NCI-H446 treated with DMSO at 0.1 percent for 48 hours (cell line): ENCODE data around the gene STRA6.

Experiments
- DNase-seq: peaks from one replicate; lab custom pipeline; 2025; lab: John Stamatoyannopoulos, UW

The STRA6 gene

DNA sequence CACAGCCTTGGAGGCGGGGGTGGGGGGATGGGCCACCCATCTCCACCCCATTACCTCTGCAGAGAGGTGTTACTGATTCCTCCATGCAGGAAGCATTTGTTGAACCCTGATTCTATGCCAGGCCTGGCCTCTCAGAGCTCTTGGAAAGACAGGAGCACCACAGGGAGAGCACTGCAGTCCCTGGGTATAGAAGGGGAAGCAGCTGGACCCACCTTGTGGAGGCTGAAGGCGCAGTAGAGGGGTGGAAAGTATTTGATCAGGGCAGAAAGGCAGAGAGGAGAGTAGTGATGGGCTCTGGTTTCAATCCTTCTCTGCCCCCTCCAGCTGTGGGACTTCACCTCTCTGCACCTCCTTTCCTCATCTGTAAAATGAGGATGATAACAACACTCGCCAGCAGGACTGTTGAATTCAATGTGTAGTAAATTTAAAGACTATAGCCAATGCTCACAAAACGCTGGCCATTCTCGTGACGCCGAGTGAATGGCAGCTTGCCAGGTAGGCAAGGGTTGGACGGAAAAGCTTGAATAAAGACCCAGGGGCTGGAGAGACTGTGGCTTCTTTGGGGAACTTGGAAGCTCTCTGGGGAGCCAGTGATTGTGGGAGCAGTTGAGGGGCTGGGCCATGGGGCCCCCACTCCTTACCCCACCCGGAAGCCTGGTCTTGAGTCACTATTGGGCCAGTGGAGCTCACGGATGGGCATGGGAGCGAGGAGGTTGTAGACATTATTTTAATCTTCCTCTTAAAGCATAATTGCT lies 25.6 kb upstream of the STRA6 start:
- DNase-seq = peak; percentile 57

DNA sequence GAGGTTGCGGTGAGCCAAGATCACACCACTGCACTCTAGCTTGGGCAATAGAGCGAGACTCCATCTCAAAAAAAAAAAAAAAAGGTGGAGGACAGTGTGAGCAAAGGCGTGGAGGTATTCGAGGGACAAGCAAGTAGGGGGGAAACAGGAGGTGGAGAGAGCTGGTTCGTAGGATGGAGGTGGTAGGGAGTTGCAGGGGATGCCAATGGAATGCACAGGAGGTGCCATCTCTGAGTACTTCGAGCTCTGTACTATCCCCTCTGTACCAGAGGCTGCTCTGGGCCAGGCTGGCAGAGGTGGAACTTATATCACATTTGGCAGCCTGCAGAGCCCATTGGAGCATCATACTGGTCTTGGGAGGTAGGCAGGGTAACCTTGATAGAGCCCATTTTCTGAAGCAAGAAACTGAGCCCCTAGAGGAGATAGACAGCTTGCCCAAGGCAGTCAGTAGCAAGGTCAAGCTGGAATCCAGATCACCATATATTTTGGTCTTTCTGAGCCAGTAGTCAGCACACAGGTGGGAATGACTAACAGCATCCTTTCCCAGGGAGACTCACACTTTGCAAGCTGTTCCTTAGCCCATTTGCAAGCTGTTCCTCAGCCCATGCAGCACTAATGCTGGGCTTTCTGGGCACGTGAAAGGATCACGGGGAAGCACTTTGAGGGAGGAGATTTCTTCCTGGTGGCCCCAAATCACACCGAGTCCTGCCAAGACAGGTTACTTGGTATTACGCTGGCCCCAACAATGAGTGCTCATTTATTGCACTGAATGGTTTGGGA lies 24.4 kb upstream of the STRA6 start:
- DNase-seq = peak; percentile 77

DNA sequence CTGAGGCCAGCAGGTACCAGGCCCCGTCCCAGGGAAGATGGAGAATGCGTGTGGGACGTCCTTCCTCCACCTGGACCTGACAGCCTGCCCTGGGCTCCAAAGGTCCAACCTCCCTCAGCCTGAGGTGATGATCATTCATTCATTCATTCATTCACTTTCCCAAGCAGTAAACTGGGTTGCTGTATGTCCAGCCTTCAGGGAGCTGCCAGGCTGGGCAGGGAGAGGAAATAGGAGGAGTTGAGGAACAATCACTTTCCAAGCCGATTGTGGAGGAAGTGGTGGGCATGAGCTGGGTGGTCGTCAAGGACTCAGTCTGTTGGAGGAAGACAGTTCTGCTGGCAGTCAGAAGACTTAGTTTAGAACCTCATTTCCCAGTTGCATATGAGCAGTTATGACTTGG lies 23.3 kb upstream of the STRA6 start:
- no peak for DNase-seq

DNA sequence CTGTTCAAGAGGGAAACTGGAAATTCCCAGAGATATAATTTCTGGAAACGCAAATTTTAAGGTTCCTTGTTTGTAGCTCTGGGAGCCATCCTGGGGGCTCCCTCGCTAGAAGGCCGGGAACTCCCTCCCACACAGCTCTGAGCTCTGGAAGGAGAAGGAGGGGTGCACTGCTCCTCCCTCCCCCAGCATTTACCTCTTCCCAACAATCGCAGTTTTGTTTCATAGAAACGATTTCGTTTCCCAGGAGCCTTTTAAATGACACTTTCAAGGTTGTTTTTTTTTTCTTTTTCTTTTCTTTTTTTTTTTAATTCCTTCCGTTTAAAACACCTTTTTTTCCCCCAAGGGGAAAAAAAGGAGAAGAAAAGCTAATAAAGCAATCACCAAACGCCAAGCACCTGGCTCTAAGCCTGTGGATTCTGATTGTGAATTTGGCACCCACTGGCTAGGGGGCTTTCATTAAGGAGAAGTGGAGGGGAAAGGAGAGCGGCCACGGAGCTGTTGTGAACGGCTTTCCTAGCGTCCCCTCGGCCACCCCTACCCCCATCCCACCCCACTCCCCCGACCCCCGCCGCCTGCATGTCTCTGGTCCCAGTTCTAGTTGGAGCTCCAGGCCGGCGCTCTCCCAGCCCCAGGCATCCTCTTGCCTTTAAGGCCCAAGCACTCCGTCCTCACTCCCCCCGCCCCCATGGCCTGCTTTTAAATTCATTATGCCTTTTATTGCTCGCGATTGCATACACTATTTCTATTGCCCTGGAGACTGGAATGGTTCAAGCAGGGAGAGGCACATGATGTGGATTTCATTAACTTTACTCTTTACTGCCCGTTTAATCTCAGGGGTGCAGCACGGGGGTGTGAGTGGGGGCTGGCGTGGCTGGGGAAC lies 19.9 kb upstream of the STRA6 start:
- DNase-seq = peak; percentile 36

DNA sequence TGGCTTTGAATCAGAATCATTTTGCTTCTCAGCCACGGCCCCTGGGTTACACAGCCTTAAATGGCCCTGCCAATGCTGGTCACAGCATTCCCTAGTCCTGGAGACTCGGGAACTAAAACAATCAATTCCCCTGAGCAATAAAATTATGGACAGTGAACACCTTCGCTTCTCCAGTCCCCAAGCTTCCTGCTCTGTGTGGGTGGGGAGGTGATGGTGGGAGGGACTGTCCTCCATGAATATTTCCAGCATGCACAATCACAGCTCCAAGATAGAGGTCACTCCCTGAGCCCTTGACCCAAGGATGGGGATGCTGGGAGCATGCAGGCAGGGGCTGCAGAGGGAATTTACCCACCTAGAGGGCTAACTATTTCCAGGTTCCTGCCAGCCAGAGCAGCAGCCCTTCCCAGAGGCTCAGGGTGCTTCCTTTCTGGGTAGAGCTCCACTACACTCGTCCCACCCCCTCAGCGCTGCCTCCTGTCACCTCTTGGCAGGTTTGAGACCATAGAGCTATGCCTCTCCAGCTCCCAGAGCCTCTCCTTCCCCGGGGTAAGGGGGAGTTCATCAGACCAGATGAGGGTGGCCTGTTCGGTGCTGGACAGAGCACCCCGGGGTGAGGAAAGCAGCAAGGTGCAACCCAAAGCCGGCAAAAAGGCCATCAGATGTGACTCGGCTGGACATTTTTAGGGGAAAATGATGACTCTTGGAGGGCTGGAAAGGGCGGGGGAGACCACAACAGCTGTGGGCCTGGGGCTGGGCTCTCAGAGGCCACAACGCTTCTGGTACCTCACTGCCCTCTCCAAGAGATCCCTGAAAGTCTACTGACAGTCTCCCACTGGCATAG lies 19.0 kb upstream of the STRA6 start:
- no peak for DNase-seq

DNA sequence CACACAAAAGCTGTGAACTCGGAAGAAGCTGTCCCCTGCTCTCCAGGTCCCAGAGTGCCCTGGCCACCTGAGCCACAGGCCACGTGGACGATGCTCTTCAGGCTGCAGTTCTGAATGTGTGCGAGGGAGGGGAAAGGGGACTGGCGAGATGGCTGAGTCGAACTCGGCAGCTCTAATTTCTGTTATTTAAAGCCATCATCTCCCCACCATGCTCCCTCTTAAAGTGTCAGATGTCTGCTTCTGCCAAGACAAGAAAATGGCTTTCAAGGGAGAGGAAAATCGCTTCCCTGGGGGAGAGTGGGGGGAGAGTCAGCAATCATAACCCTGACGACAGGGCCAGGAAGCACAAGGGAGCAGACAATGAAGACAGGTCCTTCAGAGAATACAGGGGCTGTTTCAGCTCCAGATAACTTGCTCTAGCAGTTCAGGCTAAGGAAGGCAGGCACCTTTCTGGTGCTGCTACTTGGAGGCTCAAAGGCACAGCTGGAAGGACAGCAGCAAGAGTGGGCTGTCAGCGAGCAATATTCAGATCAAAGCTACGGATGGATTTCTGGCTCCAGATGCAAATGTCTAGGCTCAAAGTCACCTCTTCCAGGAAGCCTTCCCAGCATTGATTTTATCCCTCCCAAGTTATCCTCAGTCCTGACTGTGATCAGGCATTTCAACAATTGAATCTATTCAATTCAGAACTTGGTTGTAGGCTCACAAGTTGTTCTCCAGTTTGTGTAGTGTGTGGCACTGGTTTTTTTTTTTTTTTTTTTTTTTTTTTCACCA lies 18.1 kb upstream of the STRA6 start:
- no peak for DNase-seq

DNA sequence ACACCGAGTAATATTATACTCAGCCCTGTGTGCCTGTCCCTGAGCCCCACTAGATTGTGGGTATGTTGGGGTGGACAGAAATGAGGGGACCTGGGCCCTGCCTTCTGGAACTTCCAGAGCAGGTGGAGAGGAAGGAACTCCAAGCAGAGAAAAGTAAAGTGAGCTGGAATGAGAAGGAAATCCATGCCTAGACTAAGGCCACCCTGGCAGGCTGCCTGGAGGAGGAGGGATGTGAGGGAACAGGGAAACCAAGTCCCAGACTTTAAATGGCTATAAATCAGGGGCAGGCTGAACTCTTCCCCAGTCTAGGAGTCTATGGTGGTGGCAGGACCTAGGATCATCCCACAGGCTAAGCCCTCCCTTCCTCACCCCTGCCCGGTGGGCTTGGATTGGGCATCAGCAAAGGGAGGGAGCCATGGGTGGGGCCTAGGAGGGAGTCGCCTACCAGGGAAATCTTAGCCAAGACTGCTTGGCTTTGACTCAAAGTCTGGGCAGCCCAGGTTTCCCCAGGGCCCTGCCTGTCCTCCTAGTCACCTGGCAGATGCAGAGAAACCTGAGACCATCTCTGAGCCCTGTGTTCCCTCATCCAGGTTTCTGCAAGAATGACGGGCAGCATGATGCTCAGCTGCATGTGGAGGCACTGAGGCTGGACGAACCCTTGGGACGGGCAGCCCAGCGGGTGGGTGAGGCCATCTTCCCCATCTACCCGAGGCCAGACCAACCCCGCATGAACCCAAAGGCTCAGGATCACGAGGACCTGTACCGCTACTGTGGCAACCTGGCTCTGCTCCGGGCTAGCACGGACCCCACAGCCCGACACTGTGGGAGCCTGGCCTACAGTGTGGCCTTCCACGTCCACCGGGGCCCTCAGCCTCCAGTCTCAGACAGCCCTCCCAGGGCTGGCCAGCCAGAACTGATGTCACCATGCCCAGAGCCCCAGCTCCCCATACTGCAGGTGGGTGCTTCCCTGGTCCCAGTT lies 15.6 kb upstream of the STRA6 start:
- DNase-seq = no peak

DNA sequence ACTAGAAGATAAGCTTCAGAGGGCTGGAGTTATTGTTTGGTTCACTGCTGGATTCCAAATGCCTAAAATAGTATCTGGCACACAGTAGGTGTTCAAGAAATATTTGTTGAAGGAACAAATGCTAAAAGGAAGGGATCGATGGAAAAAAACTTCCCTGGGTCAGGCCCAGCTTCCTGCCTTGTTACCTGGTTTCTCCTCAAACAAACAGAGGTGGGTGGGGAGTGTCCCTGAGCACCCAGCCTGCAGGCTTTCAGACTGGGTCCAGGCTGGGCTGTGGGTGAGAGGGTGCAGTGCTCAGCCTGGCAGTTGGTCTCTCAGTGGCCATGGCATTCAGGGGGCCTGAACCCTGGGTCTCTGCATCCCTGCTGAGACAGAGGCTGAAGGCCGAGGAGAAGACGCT lies 14.4 kb upstream of the STRA6 start:
- no peak for DNase-seq

DNA sequence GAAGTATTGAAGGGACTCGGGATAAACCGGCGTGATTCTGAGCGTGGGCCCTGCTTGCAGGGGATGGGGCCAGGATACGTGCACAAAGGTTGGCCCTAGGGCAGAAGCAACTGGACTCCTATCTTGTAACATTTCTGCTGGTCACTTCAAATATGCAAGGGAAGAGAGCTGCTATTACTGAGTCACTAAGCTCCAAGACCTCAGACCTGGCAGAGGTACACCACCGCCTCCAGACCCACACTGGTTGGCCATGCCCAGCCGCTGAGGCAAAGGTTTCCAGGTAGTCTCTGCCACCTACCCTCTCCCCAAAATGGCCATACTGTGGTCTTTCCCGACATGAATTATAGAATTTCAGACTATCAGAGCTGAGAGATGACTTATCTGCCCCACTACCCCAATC lies 13.4 kb upstream of the STRA6 start:
- no peak for DNase-seq

DNA sequence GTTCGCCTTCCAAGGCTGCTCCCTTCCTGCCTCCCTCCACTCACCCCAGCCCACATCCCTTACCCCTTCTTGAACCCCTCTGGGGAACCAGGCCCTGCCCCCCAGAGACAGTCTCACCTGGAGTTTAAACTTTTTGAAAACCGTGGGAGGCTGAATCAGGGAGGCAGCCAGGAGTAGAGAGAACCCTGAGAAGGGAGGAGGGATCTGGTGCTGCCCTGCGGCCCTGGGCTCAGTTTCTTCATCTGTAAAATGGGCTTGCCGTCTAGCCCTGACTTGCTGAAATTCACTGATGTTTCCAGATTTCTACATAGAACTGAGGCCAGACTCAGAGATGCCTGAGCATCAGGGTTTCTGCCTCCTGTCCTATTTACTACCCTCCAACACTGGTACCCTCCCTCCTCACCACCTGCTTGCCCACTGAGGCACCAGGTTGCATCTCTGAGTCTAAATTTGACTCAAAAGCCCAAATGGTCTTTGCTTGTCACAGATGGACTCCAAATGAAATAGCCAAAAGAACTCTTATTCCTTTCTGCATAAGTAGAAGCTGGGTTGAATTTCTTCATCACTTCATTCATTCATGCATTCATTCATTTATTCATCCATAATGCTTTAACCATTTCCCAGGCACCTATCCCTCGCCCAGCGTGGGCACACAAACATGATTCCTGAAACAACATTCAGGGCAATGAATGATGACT lies 11.9 kb upstream of the STRA6 start:
- no peak for DNase-seq

DNA sequence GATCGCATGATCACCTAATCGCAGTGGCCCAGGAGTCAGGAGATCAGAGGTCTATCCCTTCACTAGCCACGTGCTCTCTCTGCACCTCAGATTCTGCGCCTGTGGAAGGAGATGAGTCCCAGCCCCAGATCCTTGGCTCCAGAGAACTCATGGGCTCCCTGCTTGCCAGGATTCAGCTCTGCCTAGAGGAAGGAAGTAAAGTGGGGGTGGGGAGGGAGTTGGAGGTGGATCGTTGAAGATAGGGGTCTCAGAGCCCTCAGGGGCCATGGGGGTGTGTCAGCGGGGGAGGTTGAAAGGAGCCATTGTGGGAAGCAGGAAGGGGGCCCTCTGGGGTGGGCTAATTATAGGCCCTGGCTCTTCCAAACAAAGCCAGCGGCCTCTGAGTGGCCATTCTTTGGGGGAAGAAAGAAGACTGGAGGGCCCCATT lies 11.3 kb upstream of the STRA6 start:
- no peak for DNase-seq

DNA sequence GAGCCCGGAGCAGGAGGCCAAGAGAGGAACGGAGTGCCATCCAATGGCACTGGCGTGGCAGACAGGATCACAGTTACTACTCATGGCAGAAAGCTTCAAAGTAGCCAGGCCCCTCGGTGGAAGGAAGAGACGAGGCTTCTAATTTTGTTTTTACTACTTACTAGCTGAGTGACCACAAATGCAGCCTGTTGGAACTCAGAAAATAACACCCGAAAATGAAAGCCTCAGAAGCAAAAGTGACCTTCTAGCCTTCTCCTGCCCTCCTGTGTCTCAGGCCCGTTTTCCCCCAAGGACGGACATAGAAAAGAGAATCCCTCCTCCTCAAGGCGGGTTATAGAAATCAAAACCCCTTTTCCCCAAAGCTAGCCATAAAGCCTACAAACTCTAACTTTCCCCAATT lies 9.9 kb upstream of the STRA6 start:
- no peak for DNase-seq

DNA sequence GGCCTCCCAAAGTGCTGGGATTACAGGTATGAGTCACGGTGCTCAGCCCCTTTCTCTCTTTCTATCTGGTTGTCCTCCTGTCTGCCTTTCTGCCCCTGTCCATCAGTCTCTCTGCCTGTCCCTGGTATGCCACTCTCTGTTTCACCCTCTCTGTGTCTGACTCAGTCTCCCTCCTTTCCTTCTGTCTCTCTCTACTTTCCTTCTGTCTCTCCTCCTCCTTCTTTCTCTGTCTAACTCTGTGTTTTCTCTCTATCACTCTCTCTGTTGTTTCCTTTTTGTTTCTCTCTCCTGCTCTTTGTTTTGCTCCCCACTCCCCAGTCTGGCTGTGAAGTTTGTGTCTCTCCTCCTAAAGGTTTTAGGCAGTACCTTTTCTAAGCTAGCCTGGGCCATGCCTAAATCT lies 9.1 kb upstream of the STRA6 start:
- DNase-seq = no peak

DNA sequence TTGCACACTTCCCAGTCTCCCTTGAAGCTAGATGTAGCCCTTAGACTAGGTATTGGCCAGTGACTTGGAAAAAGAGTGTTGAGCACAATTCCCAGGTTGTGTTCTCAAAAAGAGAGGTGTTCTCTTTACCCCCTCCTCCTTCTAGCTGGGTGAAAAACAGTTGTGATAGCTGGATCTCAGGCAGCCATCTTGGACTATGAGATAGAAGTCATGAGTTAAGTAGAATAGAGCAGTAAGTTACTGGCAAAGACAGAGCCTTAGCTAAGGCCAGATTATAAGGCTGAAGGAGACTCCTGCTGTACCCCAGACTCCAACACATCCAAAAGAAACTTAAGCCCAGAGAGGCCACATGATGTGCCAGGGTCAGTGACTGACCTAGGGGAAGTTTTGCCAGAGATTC lies 8.1 kb upstream of the STRA6 start:
- no peak for DNase-seq

DNA sequence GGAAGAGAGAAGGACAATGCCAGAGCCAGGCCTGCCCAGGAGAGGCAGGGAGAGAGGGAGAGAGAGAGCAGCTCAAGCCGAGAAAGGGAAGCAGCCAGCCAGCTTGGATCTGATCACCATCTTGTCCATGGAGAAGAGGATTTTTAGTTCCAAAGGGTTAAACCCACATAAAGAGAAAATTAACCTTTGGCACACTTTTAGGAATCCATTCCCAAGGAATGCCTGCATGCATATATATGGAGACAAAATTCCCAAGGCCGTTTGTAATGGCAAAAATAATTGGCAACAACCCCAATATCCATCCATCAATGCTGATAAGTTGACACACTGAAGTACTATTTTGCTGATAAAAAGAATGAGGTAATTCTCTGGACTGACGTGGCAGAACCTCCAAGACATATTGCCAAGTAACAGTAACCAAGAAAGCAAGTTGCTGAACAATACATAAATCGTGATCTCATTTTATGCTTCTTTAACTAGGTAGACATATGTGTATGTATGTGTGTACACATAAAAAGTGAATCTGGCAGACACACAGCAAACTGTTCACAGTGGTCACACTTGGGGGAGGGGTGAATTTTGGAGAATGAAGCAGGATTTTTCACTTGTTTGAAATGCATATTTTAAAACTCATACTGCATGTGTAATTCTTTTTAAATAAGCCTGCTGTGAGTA lies 7.5 kb upstream of the STRA6 start:
- peak; percentile 89 for DNase-seq

DNA sequence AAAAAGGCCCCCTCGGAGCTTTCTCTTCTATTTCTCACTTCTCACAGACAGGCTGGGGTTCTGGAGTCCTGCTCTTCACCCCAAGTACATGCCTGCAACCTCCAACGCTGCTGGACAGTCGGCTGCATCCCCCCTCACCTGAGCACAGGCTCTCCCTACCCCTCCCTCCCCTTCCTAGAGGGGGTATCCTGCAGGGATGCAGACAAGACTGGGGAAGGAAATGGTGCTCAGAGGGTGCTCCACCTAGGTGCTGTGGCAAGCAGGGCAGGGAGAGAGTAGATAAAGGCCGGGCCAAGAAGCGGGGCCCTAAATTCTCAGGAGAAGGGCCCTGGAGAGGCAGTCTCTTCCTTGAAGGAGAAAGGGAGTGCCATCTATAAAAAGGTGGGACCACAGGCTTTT lies 7.0 kb upstream of the STRA6 start:
- DNase-seq = no peak

DNA sequence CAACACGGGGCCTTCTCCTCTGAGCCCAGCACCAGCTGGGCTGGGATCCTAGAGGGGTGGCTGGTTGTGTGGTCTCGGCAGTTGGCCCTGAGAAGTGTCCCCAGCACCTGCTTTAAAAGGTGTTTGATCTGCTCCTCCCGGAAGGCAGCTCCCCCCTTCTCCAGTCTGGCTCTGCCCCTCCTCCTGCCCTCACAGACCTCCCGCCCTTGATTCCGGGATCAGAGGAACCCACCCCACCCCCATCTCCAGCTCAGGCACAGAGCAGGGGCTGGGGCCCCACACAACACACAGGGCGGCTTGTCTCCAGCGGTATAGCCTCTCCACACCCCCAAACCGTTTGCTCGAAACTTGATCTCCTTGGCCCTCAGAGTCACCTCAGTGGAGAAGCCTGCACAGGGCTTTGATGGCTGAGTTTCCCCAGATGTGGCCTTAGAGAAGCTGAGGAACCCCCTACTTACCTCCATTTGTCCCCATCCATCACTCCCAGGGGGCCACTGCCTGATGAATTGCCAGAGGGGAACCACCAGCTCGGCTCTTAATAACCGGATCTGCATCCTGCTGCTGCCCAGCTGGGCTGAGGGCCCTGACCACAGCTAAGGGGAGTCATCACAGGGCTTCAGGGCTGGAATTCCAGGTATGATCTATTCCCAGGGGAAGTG lies 6.4 kb upstream of the STRA6 start:
- no peak for DNase-seq

DNA sequence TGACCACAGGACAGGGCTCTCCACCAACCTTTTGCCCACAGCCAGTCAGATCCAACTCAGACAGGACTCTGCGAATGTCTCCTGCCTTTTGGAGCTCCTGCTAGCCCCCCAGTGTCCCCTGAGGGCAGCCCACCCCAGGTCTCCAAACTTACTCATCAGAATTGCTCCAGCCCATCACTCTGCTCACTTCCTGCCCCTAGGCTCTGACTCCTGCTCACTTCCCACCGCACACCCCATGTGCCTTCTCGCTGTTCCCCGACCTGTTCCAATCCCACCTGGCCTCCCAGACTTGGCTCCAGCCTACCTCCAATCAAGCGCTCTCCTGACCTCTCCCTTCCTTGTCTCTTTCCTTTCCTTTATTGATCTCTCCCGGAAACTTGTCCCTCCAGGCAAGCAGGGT lies 5.9 kb upstream of the STRA6 start:
- no peak for DNase-seq
